Epithelial cell of proximal tubule (primary cell): ENCODE results near the gene PROK1. TPM values are rescaled to one million over a fixed set of nuclear protein-coding genes. Genes with fewer than 3 reads are reported as not detected.
"Not testable (repeated sequence)": the region's sequence is repeated elsewhere in the genome, so short reads cannot be mapped to it uniquely, and the experiment has no call there.

Experiments used
- DNase-seq: peaks from one replicate; pipeline ENCODE4 v3.0.0-alpha.2; 2011; ENCODE audit warnings: low read depth
- H3K4me3 ChIP-seq: 2 replicates; pipeline ENCODE4 v1.5.1; 2011; ENCODE audit warnings: low read depth, mild to moderate bottlenecking, low read length
- CTCF ChIP-seq: conservative IDR thresholded peaks from 2 replicates; pipeline ENCODE4 v1.5.1; 2012; ENCODE audit warnings: low read depth, mild to moderate bottlenecking, low read length
- total RNA-seq: library from RNA; depleted of rRNA; stranded (reverse); fragments of >200 nt; gene quantifications from 2 replicates; pipeline ENCODE4 v1.2.3, GENCODE V29; 2015

Gene PROK1
- not detected in 2 replicates for total RNA-seq

- no peak for DNase-seq
- H3K4me3 ChIP-seq, result no peak within 1 kb of the TSS
- no peak for TF ChIP-seq CTCF
These were observed at the start of gene PROK1 for GRCh38 chr1:110450929-110451328. Gene PROK1 (plus strand): TSS chr1:110451149. CDS start chr1:110451217, 68 bp downstream.

GRCh38 chr1:110403805-110404204, 47.1 kb upstream of the PROK1 start:
- no peak overlapping the region for H3K4me3 ChIP-seq
- no peak for DNase-seq
- TF ChIP-seq CTCF, result no peak

- no peak for TF ChIP-seq CTCF
- H3K4me3 ChIP-seq, result no peak overlapping the region
- no peak for DNase-seq
These were observed 46.5 kb upstream of the PROK1 start for GRCh38 chr1:110404401-110404800.

GRCh38 chr1:110406407-110406806, 44.5 kb upstream of the PROK1 start:
- not testable (repeated sequence) for DNase-seq
- H3K4me3 ChIP-seq, result peak overlapping the region; percentile 89

GRCh38 chr1:110407260-110408210, 43.4 kb upstream of the PROK1 start, which contains the start of gene LAMTOR5:
Gene LAMTOR5 (minus strand): TSS chr1:110407694. CDS start chr1:110407620, 74 bp downstream.
- DNase-seq, result no peak
- peak; percentile 6 for TF ChIP-seq CTCF
- H3K4me3 ChIP-seq, result peak within 1 kb of the TSS; percentile 89

- H3K4me3 ChIP-seq, result peak overlapping the region; percentile 89
- DNase-seq, result no peak
- TF ChIP-seq CTCF, result no peak
These were observed 42.5 kb upstream of the PROK1 start for GRCh38 chr1:110408488-110408887.

GRCh38 chr1:110409316-110409715, 41.6 kb upstream of the PROK1 start:
- no peak overlapping the region for H3K4me3 ChIP-seq
- DNase-seq, result no peak
- no peak for TF ChIP-seq CTCF
